SK-N-SH (cell line): Measurements from ENCODE around the gene CNTNAP2.

Experiments used
- CTCF ChIP-seq: fragments of 200-600 bp; sonication (generic); IDR thresholded peaks from 2 replicates; pipeline ENCODE4 v1.6.1; 2017; ENCODE audit warnings: antibody characterized with exemption, mild to moderate bottlenecking, moderate library complexity
- EP300 ChIP-seq, 2 experiments: IDR thresholded peaks; 2 replicates each; pipeline versions ENCODE4 v1.4.0 to v1.6.1; 2012; ENCODE audit warnings: borderline replicate concordance in 1 of 2, low read depth in 1 of 2, low read length in 1 of 2
- GABPA ChIP-seq: IDR thresholded peaks from 2 replicates; pipeline ENCODE4 v1.4.0; 2012; ENCODE audit warnings: low read depth, mild to moderate bottlenecking
- MAX ChIP-seq: IDR thresholded peaks from 2 replicates; pipeline ENCODE4 v1.4.0; 2012; ENCODE audit warnings: low read depth
- POLR2AphosphoS5 ChIP-seq: IDR thresholded peaks from 2 replicates; pipeline ENCODE4 v1.6.1; 2012; ENCODE audit warnings: low read depth, low read length
- RAD21 ChIP-seq: IDR thresholded peaks from 2 replicates; pipeline ENCODE4 v1.6.1; 2012; ENCODE audit warnings: mild to moderate bottlenecking, low read length
- RCOR1 ChIP-seq: fragments of 150-350 bp; IDR thresholded peaks from 2 replicates; pipeline ENCODE4 v1.6.1; 2017; ENCODE audit warnings: antibody characterized with exemption, low read length
- REST ChIP-seq: IDR thresholded peaks from 2 replicates; pipeline ENCODE4 v1.6.1; 2012; ENCODE audit warnings: mild to moderate bottlenecking, low read depth, low read length, moderate library complexity
- TAF1 ChIP-seq: IDR thresholded peaks from 2 replicates; pipeline ENCODE4 v1.6.1; 2012; ENCODE audit warnings: low read depth, mild to moderate bottlenecking, low read length, moderate library complexity, borderline replicate concordance
- USF1 ChIP-seq: IDR thresholded peaks from 2 replicates; pipeline ENCODE4 v1.4.0; 2012; ENCODE audit warnings: low read depth, borderline replicate concordance
- YY1 ChIP-seq: IDR thresholded peaks from 2 replicates; pipeline ENCODE4 v1.4.0; 2012; ENCODE audit warnings: low read depth, mild to moderate bottlenecking
- TF ChIP-seq, protein P1 (sequence below): IDR thresholded peaks from 2 replicates; pipeline ENCODE4 v1.4.0; 2012; ENCODE audit warnings: low read depth, borderline replicate concordance

DNA sequence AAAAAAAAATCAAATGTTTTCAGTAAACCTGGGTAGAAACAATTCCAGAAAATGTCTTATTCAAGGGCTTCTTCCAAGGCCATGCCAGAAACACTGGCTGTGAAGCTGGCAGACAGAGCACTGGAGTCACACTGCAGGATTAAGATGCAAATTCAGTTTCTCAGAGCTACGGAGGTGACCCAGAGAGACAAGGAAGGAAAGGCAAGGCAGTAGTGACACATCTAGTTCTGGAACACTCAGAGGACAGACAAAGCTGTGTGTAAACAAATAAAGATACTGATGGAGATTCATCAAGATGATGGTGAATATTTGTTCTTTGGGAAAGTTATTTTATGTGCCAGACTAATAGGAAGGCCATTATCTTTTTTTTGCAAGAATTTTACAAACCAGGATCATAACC, 1865.7 kb downstream of the CNTNAP2 start:
- TF ChIP-seq CTCF (no peak), TAF1 (no peak), RAD21 (no peak), GABPA (no peak), EP300 (IDR thresholded peaks at IDR 0.05; ENCODE audit: borderline replicate concordance in 1 of 2, low read depth in 1 of 2, low read length in 1 of 2) (no peak), REST (no peak), POLR2AphosphoS5 (no peak), YY1 (no peak), USF1 (no peak), RCOR1 (no peak), MAX (no peak)
- TF ChIP-seq, protein P1, sequence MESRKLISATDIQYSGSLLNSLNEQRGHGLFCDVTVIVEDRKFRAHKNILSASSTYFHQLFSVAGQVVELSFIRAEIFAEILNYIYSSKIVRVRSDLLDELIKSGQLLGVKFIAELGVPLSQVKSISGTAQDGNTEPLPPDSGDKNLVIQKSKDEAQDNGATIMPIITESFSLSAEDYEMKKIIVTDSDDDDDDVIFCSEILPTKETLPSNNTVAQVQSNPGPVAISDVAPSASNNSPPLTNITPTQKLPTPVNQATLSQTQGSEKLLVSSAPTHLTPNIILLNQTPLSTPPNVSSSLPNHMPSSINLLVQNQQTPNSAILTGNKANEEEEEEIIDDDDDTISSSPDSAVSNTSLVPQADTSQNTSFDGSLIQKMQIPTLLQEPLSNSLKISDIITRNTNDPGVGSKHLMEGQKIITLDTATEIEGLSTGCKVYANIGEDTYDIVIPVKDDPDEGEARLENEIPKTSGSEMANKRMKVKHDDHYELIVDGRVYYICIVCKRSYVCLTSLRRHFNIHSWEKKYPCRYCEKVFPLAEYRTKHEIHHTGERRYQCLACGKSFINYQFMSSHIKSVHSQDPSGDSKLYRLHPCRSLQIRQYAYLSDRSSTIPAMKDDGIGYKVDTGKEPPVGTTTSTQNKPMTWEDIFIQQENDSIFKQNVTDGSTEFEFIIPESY, result no peak
